ENCODE measurements around the gene MIX23. TPM values are rescaled to one million over a fixed set of nuclear protein-coding genes. Genes with fewer than 3 reads are reported as not detected.

Gene MIX23
- total RNA-seq, 1 donor from 2014 or later, result 104 TPM

- no peaks in the 10 kb centered on the region for H3K4me1 ChIP-seq
- H3K4me3 Mint-ChIP-seq, result no peak overlapping the region
- H3K4me3 ChIP-seq, result no peak overlapping the region
- TF ChIP-seq EZH2 (IDR thresholded peaks at IDR 0.05), result no peak
- TF ChIP-seq, protein P1, sequence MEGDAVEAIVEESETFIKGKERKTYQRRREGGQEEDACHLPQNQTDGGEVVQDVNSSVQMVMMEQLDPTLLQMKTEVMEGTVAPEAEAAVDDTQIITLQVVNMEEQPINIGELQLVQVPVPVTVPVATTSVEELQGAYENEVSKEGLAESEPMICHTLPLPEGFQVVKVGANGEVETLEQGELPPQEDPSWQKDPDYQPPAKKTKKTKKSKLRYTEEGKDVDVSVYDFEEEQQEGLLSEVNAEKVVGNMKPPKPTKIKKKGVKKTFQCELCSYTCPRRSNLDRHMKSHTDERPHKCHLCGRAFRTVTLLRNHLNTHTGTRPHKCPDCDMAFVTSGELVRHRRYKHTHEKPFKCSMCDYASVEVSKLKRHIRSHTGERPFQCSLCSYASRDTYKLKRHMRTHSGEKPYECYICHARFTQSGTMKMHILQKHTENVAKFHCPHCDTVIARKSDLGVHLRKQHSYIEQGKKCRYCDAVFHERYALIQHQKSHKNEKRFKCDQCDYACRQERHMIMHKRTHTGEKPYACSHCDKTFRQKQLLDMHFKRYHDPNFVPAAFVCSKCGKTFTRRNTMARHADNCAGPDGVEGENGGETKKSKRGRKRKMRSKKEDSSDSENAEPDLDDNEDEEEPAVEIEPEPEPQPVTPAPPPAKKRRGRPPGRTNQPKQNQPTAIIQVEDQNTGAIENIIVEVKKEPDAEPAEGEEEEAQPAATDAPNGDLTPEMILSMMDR (IDR thresholded peaks at IDR 0.05), result no peak
- TF ChIP-seq EZH2phosphoT487 (IDR thresholded peaks at IDR 0.05), result no peak
- H3K4me2 ChIP-seq, result no peak overlapping the region
- H3K4me1 Mint-ChIP-seq, result no peaks in the 10 kb centered on the region
- H3K27ac Mint-ChIP-seq, result no peak overlapping the region
- H3K27ac ChIP-seq, result no peak overlapping the region
- H3K79me2 ChIP-seq (ENCODE audit: low read depth), result no peaks in the 10 kb centered on the region
- H3K36me3 Mint-ChIP-seq, result no peaks in the 10 kb centered on the region
- H4K20me1 ChIP-seq (ENCODE audit: low read depth), result no peaks in the 10 kb centered on the region
- no peaks in the 10 kb centered on the region for H3K9me3 Mint-ChIP-seq
- H3K36me3 ChIP-seq, result no peaks in the 10 kb centered on the region
- H3K9ac ChIP-seq, result no peak overlapping the region
- no peaks in the 10 kb centered on the region for H3K9me3 ChIP-seq (ENCODE audit: low read depth)
- H3K27me3 Mint-ChIP-seq (ENCODE audit: insufficient read depth, low read depth), result no peaks in the 10 kb centered on the region
- H3K27me3 ChIP-seq, result no peaks in the 10 kb centered on the region
- DNase-seq (ENCODE audit: low spot score), result peak; percentile 20
- H2AFZ ChIP-seq (replicated peaks), result no peak overlapping the region
- no peaks in the 10 kb centered on the region for H3F3A ChIP-seq (ENCODE audit: low read depth)
These were observed 51.1 kb downstream of the MIX23 start for GRCh38 chr3:122331886-122332285.

- Histone ChIP-seq H4K20me1 (ENCODE audit: low read depth) (no peaks in the 10 kb centered on the region), H3K4me1 (no peaks in the 10 kb centered on the region), H2AFZ (replicated peaks) (no peak overlapping the region), H3K9me3 (ENCODE audit: low read depth) (no peaks in the 10 kb centered on the region), H3K27me3 (no peaks in the 10 kb centered on the region), H3K9ac (no peak overlapping the region), H3F3A (ENCODE audit: low read depth) (no peaks in the 10 kb centered on the region), H3K4me3 (no peak overlapping the region), H3K79me2 (ENCODE audit: low read depth) (no peaks in the 10 kb centered on the region), H3K27ac (no peak overlapping the region), H3K4me2 (no peak overlapping the region), H3K36me3 (no peaks in the 10 kb centered on the region)
- DNase-seq (ENCODE audit: low spot score), result no peak
- Mint-ChIP-seq H3K4me1 (no peaks in the 10 kb centered on the region), H3K27ac (no peak overlapping the region), H3K4me3 (no peak overlapping the region), H3K9me3 (no peaks in the 10 kb centered on the region), H3K36me3 (no peaks in the 10 kb centered on the region), H3K27me3 (ENCODE audit: insufficient read depth, low read depth) (peaks cover 7% of the 10 kb centered on the region)
- TF ChIP-seq EZH2 (IDR thresholded peaks at IDR 0.05) (no peak), EZH2phosphoT487 (IDR thresholded peaks at IDR 0.05) (no peak)
- TF ChIP-seq, protein P1 (IDR thresholded peaks at IDR 0.05), result no peak
These were observed 57.3 kb downstream of the MIX23 start for GRCh38 chr3:122325769-122326168.

DNA sequence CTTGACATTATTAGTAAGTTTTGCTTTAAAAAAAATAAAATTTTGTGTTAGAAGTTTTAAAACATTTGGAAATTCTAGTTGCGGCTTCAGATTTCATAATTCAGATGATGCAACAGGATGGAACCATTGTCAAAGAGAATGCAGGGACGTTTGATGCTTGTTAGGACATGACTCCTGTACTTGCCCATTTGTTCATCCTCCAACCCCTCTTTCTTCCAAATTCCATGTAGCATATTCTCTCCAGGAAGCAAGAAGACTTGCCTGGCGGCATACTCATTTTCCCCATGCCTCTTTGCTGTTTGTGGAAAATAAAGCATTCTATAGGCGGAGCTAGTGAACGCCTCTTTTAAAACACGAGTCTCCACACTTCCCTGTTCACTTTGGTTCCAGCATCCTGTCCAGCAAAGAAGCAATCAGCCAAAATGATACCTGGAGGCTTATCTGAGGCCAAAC, 58.1 kb downstream of the MIX23 start, which contains the start of gene CSTA:
Gene CSTA, plus strand, starts transcription at position 378 of the 453 bp plus-strand sequence. Its CDS starts 45 bp downstream, at position 423.
- no peak for DNase-seq (ENCODE audit: low spot score)
- Histone ChIP-seq H3K9me3 (ENCODE audit: low read depth) (no peaks in the 10 kb centered on the region), H4K20me1 (ENCODE audit: low read depth) (no peaks in the 10 kb centered on the region), H3K4me2 (no peak within 1 kb of the TSS), H3K4me1 (no peaks in the 10 kb centered on the region), H3K27me3 (no peaks in the 10 kb centered on the region), H3F3A (ENCODE audit: low read depth) (no peaks in the 10 kb centered on the region), H2AFZ (replicated peaks) (peak within 1 kb of the TSS; percentile 22), H3K4me3 (no peak within 1 kb of the TSS), H3K79me2 (ENCODE audit: low read depth) (no peaks in the 10 kb centered on the region), H3K27ac (no peak within 1 kb of the TSS), H3K36me3 (no peaks in the 10 kb centered on the region), H3K9ac (no peak within 1 kb of the TSS)
- Mint-ChIP-seq H3K36me3 (no peaks in the 10 kb centered on the region), H3K27ac (no peak within 1 kb of the TSS), H3K4me1 (no peaks in the 10 kb centered on the region), H3K27me3 (ENCODE audit: insufficient read depth, low read depth) (peaks cover 7% of the 10 kb centered on the region), H3K9me3 (peaks cover 3% of the 10 kb centered on the region), H3K4me3 (no peak within 1 kb of the TSS)
- TF ChIP-seq, protein P1 (IDR thresholded peaks at IDR 0.05), result no peak
- TF ChIP-seq EZH2phosphoT487 (IDR thresholded peaks at IDR 0.05) (no peak), EZH2 (IDR thresholded peaks at IDR 0.05) (no peak)
